ENCODE results near the gene CALCOCO2. TPM values are rescaled to one million over a fixed set of nuclear protein-coding genes. Genes with fewer than 3 reads are reported as not detected.

Gene CALCOCO2
- total RNA-seq, 1 experiment from 2014 or later = 23.1 TPM

DNA sequence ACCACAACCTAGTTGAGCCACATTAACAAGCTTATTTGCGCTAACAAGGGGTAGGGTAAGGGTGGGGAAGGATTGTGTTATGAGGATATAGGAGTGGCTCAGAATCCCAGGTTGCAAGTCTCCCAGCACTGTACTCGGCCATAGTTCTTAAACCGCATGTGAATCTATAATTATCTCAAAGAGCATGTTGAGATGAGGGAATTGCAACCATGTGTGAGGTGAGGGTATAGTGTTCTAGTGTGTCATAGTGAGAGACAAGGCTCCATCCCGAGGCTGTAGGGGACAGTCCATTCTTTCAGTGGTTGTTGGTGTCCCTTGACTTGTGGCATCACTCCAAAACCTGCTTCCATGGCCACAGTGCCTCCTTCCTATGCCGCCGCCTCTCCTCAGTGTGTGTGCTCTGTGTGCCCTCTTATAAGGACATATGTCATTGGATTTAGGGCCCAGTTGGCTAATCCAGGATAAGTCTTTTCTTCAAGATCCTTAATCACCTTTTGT lies 39.0 kb downstream of the CALCOCO2 start:
- no peak overlapping the region for H3K4me2 ChIP-seq (ENCODE audit: insufficient read depth, insufficient read length, low read length)
- no peak overlapping the region for H2BK12ac ChIP-seq (ENCODE audit: insufficient read length, low read depth, low read length)
- H2AK5ac ChIP-seq (ENCODE audit: insufficient read length, low read length) = no peak overlapping the region
- no peak overlapping the region for H2BK120ac ChIP-seq (ENCODE audit: low read depth, low read length, poor library complexity, severe bottlenecking)
- H3K14ac ChIP-seq (ENCODE audit: insufficient read depth, low read length) = no peak overlapping the region
- H3K79me2 ChIP-seq (ENCODE audit: insufficient read depth, low read length) = no peaks in the 10 kb centered on the region
- no peak overlapping the region for H4K5ac ChIP-seq (ENCODE audit: insufficient read length, low read depth, low read length)
- no peak for DNase-seq
- H3K27me3 Mint-ChIP-seq (ENCODE audit: low read depth) = peaks cover 14% of the 10 kb centered on the region
- no peaks in the 10 kb centered on the region for H3K36me3 Mint-ChIP-seq (ENCODE audit: insufficient read depth in 1 of 3, low read depth in 3 of 3)
- no peak overlapping the region for H3K23ac ChIP-seq (ENCODE audit: insufficient read length, low read depth, low read length)
- H3K4ac ChIP-seq (ENCODE audit: low read depth, low read length) = no peak overlapping the region
- H3K27ac Mint-ChIP-seq = no peak overlapping the region; a peak in 1 of 7 replicates
- H2BK5ac ChIP-seq (ENCODE audit: insufficient read length, low read length) = no peak overlapping the region
- no peak overlapping the region for H3K56ac ChIP-seq (ENCODE audit: insufficient read length, low read depth, low read length)
- no peak overlapping the region for H3K18ac ChIP-seq (ENCODE audit: insufficient read length, low read depth, low read length)
- peaks cover 9 to 10% of the 10 kb centered on the region in 2 experiments for H3K4me1 Mint-ChIP-seq
- no CpG with 5 or more reads among the region's 6 CpGs for WGBS (ENCODE audit: extremely low coverage, insufficient read length, low lambda C conversion rate)
- no peaks in the 10 kb centered on the region; the same call in 1 of the 2 replicates for H3K4me1 ChIP-seq (ENCODE audit: insufficient read depth, low read length)
- no peak overlapping the region for H3K27ac ChIP-seq (ENCODE audit: insufficient read length, low read depth, low read length)
- H2BK20ac ChIP-seq (ENCODE audit: low read depth, low read length, poor library complexity, severe bottlenecking) = no peak overlapping the region
- H4K20me1 ChIP-seq (ENCODE audit: control insufficient read depth, insufficient read depth, insufficient read length) = no peaks in the 10 kb centered on the region
- H2AFZ ChIP-seq (ENCODE audit: low read length) = no peak overlapping the region
- H3T11ph ChIP-seq (ENCODE audit: low read length) = no peak overlapping the region
- no peaks in the 10 kb centered on the region for H3K9me3 ChIP-seq (ENCODE audit: control insufficient read depth, low read depth, low read length)
- no peaks in the 10 kb centered on the region for H3K23me2 ChIP-seq (ENCODE audit: insufficient read length, low read depth, low read length, poor library complexity, severe bottlenecking)
- no peak overlapping the region for H4K91ac ChIP-seq (ENCODE audit: insufficient read length, low read depth, low read length)
- no peaks in the 10 kb centered on the region for H3K79me1 ChIP-seq (ENCODE audit: insufficient read depth, low read depth, low read length, poor library complexity, severe bottlenecking)
- no peaks in the 10 kb centered on the region for H3K9me3 Mint-ChIP-seq
- H2BK15ac ChIP-seq (ENCODE audit: low read depth, low read length) = no peak overlapping the region
- H3K27me3 ChIP-seq (ENCODE audit: insufficient read depth, low read length) = no peaks in the 10 kb centered on the region
- TF ChIP-seq CTCF (conservative IDR thresholded peaks at IDR 0.05) = no peak
- H4K8ac ChIP-seq (replicated peaks; ENCODE audit: insufficient read length, low read depth, low read length) = no peak overlapping the region
- no peak overlapping the region for H3K4me3 Mint-ChIP-seq
- H3K9ac ChIP-seq (ENCODE audit: extremely low read depth, insufficient read length, low read length) = no peak overlapping the region
